Endothelial cell (in vitro differentiated cells): ENCODE results near the gene ANXA5. TPM values are rescaled to one million over a fixed set of nuclear protein-coding genes. Genes with fewer than 3 reads are reported as not detected.

ENCODE experiments used
- DNase-seq: peaks from one replicate; pipeline ENCODE4 v3.0.0; 2021; ENCODE audit warnings: low spot score
- H3K27ac Mint-ChIP-seq: one replicate; pipeline ENCODE4 v1.8.0; 2021; ENCODE audit warnings: mixed read lengths, inconsistent platforms; ENCODE audit not compliant: unreplicated experiment
- H3K27me3 Mint-ChIP-seq: one replicate; pipeline ENCODE4 v1.8.0; 2021; ENCODE audit warnings: mild to moderate bottlenecking, moderate library complexity, mixed read lengths, inconsistent platforms; ENCODE audit not compliant: unreplicated experiment
- H3K36me3 Mint-ChIP-seq: one replicate; pipeline ENCODE4 v1.8.0; 2021; ENCODE audit warnings: mild to moderate bottlenecking, low read depth, mixed read lengths, inconsistent platforms; ENCODE audit not compliant: unreplicated experiment
- H3K4me1 Mint-ChIP-seq: one replicate; pipeline ENCODE4 v1.8.0; 2021; ENCODE audit warnings: mild to moderate bottlenecking, mixed read lengths, inconsistent platforms; ENCODE audit not compliant: unreplicated experiment
- H3K4me3 Mint-ChIP-seq: one replicate; pipeline ENCODE4 v1.8.0; 2021; ENCODE audit warnings: mild to moderate bottlenecking, mixed read lengths, inconsistent platforms; ENCODE audit not compliant: unreplicated experiment
- H3K9me3 Mint-ChIP-seq: one replicate; pipeline ENCODE4 v1.8.0; 2021; ENCODE audit warnings: mixed read lengths, inconsistent platforms; ENCODE audit not compliant: unreplicated experiment
- CTCF ChIP-seq: fragments of 200-600 bp; sonication (generic); IDR thresholded peaks from one replicate; pipeline ENCODE4 v1.5.0; 2021; ENCODE audit warnings: antibody characterized with exemption; ENCODE audit not compliant: unreplicated experiment
- total RNA-seq: library from RNA; stranded (reverse); fragmentation: NEBNext Ultra II Directional; extraction: Animal tissue kit (Norgen Biotek cat#: 25700); gene quantifications from one replicate; pipeline ENCODE4 v1.2.1, GENCODE V29; 2021; ENCODE audit not compliant: unreplicated experiment

The ANXA5 gene
- total RNA-seq, 1 donor from 2014 or later, result 296 TPM

GRCh38 chr4:121648516-121648915, 48.3 kb downstream of the ANXA5 start:
- TF ChIP-seq CTCF, result no peak
- no peak for DNase-seq

GRCh38 chr4:121642876-121643585, 53.7 kb downstream of the ANXA5 start:
- H3K4me3 Mint-ChIP-seq, result no peak overlapping the region
- DNase-seq, result no peak
- TF ChIP-seq CTCF, result no peak
- H3K27me3 Mint-ChIP-seq, result peaks cover 2% of the 10 kb centered on the region
- H3K36me3 Mint-ChIP-seq, result no peaks in the 10 kb centered on the region
- H3K27ac Mint-ChIP-seq, result no peak overlapping the region
- no peaks in the 10 kb centered on the region for H3K9me3 Mint-ChIP-seq
- H3K4me1 Mint-ChIP-seq, result peaks cover 4% of the 10 kb centered on the region

More at GRCh38 chr4:121648516-121648915, 48.3 kb downstream of the ANXA5 start:
- Mint-ChIP-seq H3K27ac (no peak overlapping the region), H3K27me3 (peaks cover 3% of the 10 kb centered on the region), H3K4me1 (peaks cover 3% of the 10 kb centered on the region), H3K4me3 (no peak overlapping the region), H3K9me3 (no peaks in the 10 kb centered on the region), H3K36me3 (no peaks in the 10 kb centered on the region)

GRCh38 chr4:121642292-121642691, 54.5 kb downstream of the ANXA5 start:
- no peak for TF ChIP-seq CTCF
- H3K9me3 Mint-ChIP-seq, result no peaks in the 10 kb centered on the region
- peaks cover 2% of the 10 kb centered on the region for H3K27me3 Mint-ChIP-seq
- no peak for DNase-seq
- H3K4me3 Mint-ChIP-seq, result no peak overlapping the region
- H3K36me3 Mint-ChIP-seq, result no peaks in the 10 kb centered on the region
- H3K27ac Mint-ChIP-seq, result no peak overlapping the region
- peaks cover 4% of the 10 kb centered on the region for H3K4me1 Mint-ChIP-seq

GRCh38 chr4:121633653-121634052, 63.1 kb downstream of the ANXA5 start:
- peaks cover 3% of the 10 kb centered on the region for H3K27me3 Mint-ChIP-seq
- H3K27ac Mint-ChIP-seq, result peak overlapping the region; percentile 22
- H3K4me3 Mint-ChIP-seq, result no peak overlapping the region
- DNase-seq, result peak; percentile 5
- no peak for TF ChIP-seq CTCF
- peaks cover 9% of the 10 kb centered on the region for H3K4me1 Mint-ChIP-seq
- H3K36me3 Mint-ChIP-seq, result no peaks in the 10 kb centered on the region
- H3K9me3 Mint-ChIP-seq, result no peaks in the 10 kb centered on the region

- Mint-ChIP-seq H3K27me3 (peaks cover 3% of the 10 kb centered on the region), H3K27ac (no peak overlapping the region), H3K4me1 (peaks cover 9% of the 10 kb centered on the region), H3K36me3 (no peaks in the 10 kb centered on the region), H3K9me3 (no peaks in the 10 kb centered on the region), H3K4me3 (no peak overlapping the region)
- no peak for TF ChIP-seq CTCF
- no peak for DNase-seq
Observed at GRCh38 chr4:121632636-121633035, 64.1 kb downstream of the ANXA5 start.

Other genes starting within 250 kb of the ANXA5 start
- 19.8 TPM for gene SMIM43, start 68.2 kb upstream of the ANXA5 start, total RNA-seq
- 29.3 TPM for gene EXOSC9, start 104.3 kb upstream of the ANXA5 start, total RNA-seq
- gene CCNA2, start 126.9 kb upstream of the ANXA5 start, total RNA-seq, result 11.4 TPM
- 20.4 TPM for gene BBS7, start 173.5 kb upstream of the ANXA5 start, total RNA-seq